Fibroblast of skin of right biceps (primary cell): ENCODE results near the gene SOX18.
A peak's percentile ranks its signal among the peaks of the same experiment; 100 is the strongest.
"Not testable (repeated sequence)": the region's sequence is repeated elsewhere in the genome, so short reads cannot be mapped to it uniquely, and the experiment has no call there.

ENCODE experiments used
- DNase-seq: peaks from one replicate; pipeline ENCODE4 v3.0.0-alpha.2; 2013

Gene SOX18

GRCh38 chr20:64049060-64049877 is at the start of gene SOX18:
SOX18 (minus strand) TSS chr20:64049639; CDS start chr20:64049516, 123 bp downstream.
- peak; percentile 33 for DNase-seq

DNA sequence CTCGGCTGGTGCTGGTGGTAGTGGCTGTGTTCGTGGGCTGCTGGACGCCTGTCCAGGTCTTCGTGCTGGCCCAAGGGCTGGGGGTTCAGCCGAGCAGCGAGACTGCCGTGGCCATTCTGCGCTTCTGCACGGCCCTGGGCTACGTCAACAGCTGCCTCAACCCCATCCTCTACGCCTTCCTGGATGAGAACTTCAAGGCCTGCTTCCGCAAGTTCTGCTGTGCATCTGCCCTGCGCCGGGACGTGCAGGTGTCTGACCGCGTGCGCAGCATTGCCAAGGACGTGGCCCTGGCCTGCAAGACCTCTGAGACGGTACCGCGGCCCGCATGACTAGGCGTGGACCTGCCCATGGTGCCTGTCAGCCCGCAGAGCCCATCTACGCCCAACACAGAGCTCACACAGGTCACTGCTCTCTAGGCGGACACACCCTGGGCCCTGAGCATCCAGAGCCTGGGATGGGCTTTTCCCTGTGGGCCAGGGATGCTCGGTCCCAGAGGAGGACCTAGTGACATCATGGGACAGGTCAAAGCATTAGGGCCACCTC is 49.1 kb upstream of the SOX18 start:
- no peak for DNase-seq

DNA sequence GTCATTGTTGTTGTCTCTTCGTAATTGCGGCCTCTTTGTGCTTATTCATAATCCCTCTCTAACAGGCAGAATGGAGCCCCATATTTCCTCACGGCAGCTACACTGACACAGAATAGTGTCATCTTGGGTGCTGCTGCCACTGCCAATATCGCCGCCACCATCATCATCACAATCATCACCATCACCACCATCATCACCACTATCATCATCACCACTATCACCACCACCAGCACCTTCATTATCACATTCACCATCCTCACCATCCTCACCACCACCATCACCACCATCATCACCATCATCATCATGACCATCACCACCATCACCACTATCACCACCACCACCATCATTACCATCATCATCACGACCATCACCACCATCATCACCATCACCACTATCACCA is 47.1 kb upstream of the SOX18 start:
- DNase-seq = no peak

- no peak for DNase-seq
Measured at GRCh38 chr20:64095927-64096326, 46.5 kb upstream of the SOX18 start.

GRCh38 chr20:64095455-64095854 is 46.0 kb upstream of the SOX18 start:
- no peak for DNase-seq

DNA sequence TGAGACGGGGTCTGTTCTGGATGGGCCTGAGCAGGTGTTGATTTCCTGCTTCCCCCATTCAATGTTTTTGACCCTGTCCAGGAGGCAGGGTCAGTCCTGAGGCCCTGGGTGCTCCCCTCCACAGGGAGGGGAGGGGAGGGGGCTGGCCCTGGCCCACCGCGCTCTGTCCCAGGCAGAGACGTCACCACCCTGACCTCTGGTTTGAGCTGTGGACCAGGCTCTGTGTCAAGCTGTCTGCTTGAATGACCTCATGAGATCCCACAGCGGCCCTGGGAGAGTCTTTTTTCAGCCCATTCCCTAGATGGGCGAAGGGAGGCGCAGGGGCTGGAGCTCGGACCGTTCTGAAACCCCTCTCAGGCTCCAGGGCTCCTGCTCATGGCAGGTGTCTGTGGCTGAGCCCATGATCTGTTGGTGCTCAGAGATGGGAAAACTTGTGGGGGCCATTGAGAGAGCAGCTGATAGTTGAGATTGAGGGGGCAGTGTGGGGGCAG is 43.6 kb upstream of the SOX18 start:
- no peak for DNase-seq

DNA sequence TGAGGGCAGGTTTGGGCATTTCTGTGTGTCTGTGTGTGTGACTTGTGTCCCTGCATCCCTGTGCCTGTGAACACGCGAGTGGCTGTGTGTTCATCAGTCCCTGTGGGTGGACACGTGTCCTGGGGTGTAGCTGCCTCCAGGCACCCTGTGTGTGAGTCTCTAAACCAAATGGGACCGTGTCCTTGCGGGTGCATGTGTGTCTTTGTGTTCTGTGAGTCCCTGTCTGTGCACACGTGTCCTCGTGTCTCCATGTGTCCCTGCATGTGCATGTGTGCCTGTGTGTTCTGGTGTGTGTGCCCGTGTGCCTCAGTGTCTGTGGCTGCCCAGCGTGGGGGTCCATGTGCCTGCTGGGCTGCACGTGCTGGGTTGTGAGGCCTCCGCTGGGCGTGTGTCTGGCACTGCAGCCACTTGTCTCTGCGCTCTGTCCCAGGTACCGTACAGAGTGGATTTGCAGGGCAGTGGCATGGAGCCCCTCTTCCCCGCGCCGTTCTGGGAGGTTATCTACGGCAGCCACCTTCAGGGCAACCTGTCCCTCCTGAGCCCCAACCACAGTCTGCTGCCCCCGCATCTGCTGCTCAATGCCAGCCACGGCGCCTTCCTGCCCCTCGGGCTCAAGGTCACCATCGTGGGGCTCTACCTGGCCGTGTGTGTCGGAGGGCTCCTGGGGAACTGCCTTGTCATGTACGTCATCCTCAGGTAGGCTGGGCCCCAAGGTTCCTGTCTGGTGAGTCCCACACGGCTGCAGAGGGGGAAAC is 43.0 kb upstream of the SOX18 start:
- no peak for DNase-seq

- DNase-seq = no peak
Measured at GRCh38 chr20:64091770-64092169, 42.3 kb upstream of the SOX18 start.

DNA sequence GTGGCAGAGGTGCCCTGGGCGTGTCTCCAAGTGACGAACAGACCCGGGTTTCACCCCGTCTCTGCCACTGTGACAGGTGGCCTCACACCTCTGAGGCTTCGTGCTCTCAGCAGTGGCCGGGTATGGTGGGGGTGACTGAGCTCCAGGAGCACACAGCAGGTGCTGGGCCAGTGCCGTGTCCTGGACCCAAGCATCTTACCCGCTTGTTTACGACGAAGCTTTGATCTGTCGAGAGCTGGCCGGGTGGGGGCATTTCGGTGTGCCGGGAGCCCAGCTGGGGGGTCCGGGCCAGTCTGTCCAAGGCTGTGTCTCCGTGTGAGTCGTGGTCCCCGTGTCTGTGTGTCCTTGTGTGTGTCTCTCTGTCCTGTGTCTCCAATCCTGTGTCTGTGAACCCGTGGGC is 41.9 kb upstream of the SOX18 start:
- no peak for DNase-seq

DNA sequence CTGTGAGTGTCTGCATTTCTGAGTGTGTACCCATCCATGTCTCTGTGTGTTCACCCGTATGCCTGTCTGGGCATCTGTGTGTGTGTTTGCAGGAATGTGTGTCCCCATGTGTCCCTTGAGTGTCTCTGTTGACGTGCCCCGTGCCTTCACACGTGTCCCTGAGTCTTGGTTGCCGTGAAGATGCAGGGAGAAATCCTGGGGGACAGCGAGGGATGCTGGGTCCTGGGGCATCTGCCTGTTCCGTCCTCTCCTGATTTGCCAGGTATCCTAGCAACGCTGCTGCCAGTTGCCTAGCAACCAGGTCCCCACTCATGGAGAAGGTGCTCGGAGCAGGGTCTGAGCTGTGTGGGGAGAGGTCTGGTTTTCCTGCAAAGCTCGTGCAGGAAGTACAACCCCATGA is 40.7 kb upstream of the SOX18 start:
- no peak for DNase-seq

DNA sequence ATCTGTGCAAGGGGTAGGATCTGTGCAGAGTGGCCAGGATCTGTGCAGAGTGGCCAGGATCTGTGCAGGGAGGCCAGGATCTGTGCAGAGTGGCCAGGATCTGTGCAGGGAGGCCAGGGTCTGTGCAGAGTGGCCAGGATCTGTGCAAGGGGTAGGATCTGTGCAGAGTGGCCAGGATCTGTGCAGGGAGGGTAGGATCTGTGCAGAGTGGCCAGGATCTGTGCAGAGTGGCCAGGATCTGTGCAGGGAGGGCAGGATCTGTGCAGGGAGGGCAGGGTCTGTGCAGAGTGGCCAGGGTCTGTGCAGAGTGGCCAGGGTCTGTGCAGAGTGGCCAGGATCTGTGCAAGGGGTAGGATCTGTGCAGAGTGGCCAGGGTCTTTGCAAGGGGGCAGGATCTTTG is 39.1 kb upstream of the SOX18 start:
- not testable (repeated sequence) for DNase-seq

DNA sequence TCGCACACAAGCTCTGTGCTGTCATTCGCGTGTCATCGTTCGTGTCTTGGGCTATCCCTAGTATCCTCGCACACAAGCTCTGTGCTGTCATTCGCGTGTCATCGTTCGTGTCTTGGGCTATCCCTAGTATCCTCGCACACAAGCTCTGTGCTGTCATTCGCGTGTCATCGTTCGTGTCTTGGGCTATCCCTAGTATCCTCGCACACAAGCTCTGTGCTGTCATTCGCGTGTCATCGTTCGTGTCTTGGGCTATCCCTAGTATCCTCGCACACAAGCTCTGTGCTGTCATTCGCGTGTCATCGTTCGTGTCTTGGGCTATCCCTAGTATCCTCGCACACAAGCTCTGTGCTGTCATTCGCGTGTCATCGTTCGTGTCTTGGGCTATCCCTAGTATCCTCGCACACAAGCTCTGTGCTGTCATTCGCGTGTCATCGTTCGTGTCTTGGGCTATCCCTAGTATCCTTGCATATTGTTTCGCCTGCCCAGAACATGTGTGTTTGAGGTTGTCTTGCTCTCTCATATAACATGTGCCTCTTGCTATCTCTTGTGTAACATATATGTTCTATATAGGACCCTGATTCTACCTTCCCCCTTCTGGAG is 37.9 kb upstream of the SOX18 start:
- not testable (repeated sequence) for DNase-seq

DNA sequence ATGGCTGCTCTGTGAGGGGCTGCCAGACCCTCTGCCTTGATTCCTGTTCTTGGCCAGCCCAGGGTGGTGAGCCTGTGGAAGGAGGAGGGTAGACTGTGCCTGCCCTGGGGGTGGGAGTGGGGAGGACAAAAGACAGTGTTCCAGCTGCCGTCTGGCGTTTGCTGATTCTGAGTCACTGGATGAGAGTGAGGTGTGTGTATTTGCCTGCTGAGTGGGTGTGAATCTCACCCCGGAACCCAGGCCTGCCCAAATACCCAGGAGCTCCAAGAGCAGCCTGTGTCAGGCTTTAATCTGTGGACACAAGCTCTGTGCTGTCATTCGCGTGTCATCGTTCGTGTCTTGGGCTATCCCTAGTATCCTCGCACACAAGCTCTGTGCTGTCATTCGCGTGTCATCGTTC is 37.4 kb upstream of the SOX18 start:
- no peak for DNase-seq

DNA sequence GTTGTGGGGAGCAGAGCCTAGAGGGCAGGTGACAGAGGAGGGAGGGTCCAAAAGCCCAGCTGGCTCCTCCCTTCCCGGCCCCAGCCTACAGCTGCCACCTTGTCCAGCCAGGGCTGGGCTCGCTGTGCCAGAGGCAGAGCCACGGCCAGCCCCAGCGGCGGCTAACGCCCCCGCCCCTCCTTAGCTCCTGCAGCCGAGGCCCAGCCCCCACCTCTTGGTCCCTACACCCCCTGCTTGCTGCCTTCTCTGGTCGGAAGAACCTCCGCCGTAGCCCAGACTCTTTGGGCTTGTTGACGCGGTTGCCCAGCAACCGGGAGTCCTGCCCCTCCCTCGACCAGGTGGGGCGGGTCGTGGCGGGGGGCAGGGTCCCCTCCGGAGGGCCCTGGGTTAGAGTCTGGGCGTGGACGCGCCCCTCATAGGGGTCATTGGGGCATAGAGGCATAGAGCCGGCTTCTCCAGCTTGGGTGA is 35.3 kb upstream of the SOX18 start:
- DNase-seq = no peak

DNA sequence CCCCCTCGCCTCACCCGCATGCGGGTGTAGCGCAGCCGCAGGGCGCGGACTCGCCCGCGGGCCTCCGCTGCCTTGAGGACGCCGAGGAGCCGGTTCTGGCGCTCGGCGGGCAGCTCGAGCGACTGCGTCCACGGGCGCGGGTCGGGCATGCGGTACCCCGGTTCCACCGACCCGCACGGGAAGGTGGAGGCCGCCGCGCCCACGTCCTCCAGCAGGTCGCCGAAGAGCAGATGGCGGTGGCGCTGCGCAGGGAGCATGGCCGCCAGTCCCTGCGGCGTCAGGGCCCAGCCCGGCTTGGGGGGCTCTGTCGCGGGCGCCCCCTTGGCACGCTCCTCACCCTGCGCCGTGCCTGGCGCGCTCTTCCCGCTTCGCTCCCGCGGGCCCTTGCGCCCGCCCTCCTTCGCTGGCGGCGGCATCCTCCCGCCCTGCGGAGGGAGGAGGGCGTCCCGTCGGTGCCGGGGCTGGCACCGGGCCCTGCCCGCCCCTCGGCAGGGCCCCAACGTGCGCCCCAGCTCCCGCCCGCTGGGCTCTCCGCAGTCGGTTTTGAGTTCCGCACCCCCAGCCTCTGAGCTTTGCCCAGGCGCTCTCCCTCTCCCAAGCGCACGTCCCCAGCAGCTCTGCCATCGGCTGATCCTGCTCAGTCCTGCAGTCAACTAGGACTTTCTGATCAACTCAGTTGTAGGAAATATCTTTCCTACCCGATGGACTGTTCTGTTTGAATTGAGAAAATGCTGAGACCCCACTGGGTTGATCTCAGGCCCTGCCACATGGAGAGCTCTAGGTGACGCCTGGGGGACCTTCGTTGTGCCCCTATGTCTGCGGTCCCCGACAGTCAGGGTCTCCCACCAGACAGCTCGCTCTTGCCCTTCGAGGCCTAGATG is 34.6 kb upstream of the SOX18 start, which contains the start of gene LKAAEAR1:
TSS of gene LKAAEAR1 (minus strand) at position 595 of the 881 bp plus-strand sequence. CDS start at position 416, 179 bp downstream.
- DNase-seq = no peak

- DNase-seq = peak; percentile 74
Measured at GRCh38 chr20:64083378-64083803, 34.0 kb upstream of the SOX18 start.

GRCh38 chr20:64082820-64083377 is 33.5 kb upstream of the SOX18 start:
- DNase-seq = no peak

- no peak for DNase-seq
Measured at GRCh38 chr20:64082126-64082731, 32.8 kb upstream of the SOX18 start.

GRCh38 chr20:64081624-64081964 is 32.2 kb upstream of the SOX18 start:
- no peak for DNase-seq

- DNase-seq = no peak
Measured at GRCh38 chr20:64080813-64081623, 31.6 kb upstream of the SOX18 start.
